ENCODE measurements around the gene GREB1L.

GREB1L gene

DNA sequence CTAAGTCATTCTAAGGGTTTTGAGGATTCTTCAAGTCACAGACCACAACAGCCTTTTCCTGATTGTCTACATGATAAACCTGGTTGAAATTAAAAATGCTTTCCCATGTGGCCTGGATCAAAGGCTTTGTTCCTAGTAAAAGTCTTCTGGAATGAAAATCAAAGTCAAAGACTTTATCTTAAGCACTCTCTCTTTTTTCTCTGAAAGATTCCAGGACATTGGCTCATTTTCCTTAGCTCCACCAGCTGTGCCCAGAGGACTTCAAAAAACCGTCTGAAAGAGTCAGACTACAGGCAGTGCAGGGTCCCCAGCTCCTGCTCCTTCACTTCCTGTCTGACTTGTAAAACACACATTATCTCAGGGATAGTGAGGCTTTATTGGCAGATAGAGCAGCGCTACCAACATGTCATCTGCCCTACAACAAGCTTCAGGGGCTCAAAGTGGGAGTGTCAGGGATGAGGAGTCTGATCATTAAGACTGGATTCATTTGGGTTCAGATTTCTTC, 210.3 kb downstream of the GREB1L start:
- DNase-seq: no peak

DNA sequence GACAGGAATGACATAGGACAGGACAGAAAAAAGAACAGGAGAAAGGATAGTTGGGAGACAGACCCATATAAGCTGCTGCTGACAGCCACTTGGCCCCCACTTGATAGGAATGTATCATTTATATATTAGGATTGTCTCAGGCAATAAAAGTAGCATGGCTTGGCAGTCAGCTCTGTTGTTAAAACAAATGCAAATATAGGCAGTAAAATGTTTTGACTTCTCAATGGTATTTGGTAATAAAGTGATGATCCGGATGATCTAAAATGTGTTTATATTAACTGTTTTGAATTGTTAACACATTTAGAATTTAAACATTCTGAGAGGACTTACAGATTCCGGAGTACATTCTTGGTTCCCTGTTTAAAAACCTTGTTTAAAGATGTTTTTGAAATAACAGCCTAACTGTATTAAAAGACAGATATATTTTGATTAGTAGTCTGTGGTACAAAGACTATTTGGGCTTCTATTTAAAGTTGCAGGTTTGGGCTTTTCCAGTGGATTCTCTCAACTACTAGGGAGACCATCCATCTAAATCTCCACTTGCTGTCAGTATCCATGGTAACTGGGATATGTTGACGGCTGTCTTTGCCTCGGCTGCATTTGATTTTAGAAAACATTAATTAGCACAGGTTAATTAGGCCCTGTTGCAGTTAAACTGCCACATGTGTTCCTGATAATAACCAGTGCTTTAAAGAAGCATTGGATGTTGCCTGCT, 210.9 kb downstream of the GREB1L start:
- DNase-seq: no peak

DNA sequence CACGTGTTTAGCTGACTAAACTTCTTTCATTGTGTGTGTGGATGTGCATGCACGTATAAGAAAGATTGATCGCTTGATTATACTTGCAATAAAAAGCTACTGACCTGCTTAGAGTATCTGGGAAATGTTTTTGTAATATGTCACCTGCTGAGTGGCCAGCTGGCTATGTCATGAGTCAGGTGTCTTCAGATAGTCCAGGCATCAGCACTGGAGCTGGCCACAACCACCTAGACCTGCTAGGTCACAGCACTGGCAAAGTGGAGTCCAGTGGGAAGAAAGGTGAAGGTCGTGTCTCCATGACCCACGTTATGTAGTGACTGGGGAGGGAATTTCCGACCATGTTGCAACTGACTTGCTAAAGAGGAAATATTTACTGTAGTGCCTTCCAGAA, 211.5 kb downstream of the GREB1L start:
- DNase-seq: no peak

- no peak for DNase-seq
Observed at GRCh38 chr18:21454725-21455124, 212.7 kb downstream of the GREB1L start.

- DNase-seq: no peak
Observed at GRCh38 chr18:21456428-21457178, 214.6 kb downstream of the GREB1L start.

DNA sequence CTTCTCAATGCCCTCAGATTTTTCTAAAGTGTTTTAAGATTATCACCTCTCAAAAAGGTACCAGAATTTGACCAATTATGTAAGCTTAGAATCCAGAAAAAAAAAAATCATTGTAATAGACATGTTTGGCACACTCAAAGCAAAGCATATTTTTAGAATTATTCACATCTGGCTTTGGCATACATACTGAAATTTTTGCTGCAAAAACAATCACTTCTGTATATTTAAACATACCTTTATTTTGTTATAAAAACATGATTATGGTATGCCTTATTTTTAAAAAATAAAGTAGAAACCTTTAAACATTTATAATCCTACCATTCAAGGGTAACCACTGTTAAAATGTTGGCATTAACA, 215.1 kb downstream of the GREB1L start:
- DNase-seq: no peak

- DNase-seq: no peak
Observed at GRCh38 chr18:21458310-21458709, 216.3 kb downstream of the GREB1L start.

DNA sequence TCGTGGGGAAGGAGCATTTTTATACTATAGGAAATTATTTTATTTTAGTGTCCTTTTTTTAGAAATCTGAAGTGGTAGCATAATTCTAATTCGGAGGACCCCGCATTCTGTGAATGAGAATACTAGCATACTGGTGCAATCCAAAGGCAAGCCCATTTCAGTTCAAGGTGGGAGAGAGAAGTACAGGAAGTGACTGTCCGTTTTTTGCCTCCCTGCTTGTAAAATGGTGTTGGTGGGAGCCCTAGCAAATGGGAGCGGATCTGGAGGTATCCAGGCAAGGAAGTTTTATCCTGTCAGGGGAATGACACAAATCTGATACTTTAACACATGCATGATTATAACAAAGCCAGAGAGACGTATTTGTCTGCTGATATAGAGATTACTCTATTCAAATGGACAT, 216.8 kb downstream of the GREB1L start:
- no peak for DNase-seq

DNA sequence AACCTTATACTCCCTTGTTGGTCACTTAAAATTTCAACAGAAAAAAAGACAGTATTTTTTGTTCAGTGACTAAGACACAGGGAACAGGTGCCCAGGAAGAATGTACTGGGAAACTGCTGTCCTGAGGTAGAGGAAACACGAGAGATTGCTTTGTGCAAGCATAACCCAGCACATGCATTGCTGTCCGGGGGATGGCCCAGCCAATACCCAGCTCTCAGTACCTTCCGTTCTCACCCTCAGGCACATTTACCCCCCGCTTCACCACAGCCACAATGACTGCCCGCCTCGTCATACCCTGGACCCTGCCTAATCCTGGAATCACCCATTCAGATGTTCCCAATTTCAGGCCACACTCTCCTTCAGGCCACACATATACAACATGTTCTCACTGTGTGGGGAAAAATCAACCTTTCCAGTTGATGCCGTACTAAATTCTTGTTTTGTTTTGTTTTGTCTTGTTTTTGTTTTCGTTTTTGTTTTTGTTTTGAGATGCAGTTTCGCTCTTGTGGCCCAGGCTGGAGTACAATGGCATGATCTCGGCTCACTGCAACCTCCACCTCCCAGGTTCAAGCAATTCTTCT, 217.8 kb downstream of the GREB1L start:
- DNase-seq: no peak

DNA sequence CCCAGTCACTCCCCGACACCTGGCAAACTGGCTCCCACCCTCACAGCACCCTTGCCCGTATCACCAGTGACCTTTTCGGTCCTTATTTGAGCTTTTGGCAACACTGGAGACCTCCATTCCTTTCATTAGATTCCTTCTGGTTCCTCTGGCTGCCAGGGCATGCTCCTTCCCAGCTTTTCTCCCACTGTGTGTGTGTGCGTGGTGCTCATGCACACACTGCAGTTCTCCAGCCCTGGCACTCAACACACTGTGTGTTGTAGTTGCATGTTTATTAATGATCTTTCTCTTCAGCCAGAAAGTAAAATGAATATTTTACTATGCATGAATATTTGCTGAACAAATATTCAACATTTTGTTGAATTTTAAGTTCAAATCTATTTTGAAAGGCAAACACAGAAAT, 219.4 kb downstream of the GREB1L start:
- no peak for DNase-seq

DNA sequence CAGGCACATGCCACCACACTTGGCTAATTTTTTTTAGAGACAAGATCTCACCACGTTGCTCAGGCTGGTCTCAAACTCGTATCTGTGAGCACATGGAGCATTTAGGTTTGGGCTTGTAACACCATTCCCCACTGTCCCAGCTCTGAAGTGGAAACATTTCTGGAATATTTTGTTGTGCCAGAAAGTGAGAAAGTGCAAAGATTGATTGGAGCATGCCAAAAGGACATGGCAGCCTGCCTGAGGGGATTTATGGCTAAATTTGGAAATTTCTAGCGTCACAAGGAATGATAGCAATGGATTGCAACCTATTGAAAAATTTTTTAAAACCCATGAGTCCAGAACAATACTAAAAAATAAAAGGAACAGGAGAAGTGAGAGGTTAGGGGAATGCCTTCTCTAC, 221.7 kb downstream of the GREB1L start:
- DNase-seq: no peak

DNA sequence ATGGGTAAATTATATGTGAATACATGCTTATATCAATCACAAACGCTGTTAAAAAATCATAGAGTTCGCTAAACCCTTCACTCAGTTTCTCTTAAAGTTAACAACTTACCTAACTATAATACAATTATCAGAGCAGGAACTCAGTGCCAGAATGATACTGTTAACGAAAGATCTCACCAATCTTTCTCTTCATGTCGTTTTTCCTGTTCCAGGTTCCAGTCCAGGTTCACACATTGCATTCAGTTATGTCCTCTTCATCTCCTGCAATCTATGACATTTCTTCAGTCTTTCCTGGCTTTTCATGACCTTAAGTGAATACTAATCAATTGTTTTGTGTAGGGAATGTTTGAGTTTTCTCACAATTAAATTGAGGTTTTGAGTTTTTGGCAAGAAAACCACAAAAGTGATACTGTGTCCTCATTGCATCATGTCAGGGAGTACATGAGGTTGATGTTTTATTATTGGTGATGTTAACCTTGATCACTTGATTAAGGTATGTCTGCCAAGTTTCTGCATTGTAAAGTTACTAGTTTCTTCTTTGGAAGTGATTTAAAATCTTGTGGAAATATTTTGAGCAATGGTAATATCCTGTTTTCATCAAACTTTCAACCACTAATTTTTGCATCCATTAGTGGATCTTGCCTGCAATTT, 226.6 kb downstream of the GREB1L start:
- DNase-seq: no peak

DNA sequence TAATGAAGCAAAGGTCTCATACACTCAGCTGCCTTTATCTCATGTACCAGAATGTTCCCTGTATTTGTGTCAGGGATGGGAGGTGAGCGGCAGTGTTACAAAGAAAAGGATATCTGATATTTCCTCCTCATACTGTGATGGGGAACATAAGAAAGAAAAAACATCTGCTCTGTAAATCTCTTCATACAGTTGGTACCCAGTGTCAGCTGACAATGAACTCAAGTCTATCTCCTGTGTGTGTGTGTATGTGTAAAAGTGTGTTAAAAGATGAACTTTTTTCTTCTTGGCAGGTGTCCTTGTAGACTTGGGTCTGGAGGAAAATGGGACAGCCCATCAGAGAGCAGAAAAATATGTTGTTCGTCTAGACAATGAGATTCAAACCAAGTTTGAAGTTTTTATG, 230.7 kb downstream of the GREB1L start:
- no peak for DNase-seq

DNA sequence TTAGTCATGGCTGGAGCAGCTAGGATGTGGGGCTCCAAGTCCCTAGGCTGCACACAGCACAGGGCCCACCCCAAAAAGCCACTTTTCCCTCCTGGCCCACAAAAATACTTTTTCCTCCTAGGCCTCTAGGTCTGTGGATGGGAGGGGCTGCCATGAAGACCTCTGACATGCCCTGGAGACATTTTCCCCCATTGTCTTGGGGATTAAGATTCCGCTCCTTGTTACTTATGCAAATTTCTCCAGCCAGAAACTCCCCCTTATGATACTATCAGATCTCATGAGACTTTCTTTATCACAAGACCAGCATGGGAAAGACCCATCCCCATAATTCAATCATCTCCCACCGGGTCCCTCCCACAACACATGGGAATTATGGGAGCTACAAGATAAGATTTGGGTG, 232.6 kb downstream of the GREB1L start:
- no peak for DNase-seq

- no peak for DNase-seq
Observed at GRCh38 chr18:21479721-21480120, 237.7 kb downstream of the GREB1L start.

GRCh38 chr18:21481739-21482138, 239.7 kb downstream of the GREB1L start:
- DNase-seq: no peak

DNA sequence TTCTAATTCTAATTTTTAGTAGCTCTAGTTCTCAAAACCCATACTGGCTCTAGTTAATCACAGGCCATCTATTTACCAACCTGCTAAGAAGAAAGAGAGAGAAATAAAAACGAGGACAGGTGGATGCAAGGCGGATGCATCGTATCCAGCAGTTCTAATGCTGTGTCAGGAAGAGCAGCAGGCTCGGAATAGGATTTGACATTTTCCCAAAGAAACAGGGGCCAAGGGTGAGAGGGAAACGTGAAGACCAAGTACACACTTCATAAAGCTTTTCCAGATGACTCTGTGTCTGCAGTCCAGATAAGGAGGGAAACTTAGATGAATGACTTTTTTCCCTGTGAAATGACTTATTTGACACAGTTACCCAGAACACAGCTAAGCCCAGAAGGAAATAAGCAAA, 241.0 kb downstream of the GREB1L start:
- no peak for DNase-seq

- DNase-seq: no peak
Observed at GRCh38 chr18:21484851-21485636, 243.0 kb downstream of the GREB1L start.

DNA sequence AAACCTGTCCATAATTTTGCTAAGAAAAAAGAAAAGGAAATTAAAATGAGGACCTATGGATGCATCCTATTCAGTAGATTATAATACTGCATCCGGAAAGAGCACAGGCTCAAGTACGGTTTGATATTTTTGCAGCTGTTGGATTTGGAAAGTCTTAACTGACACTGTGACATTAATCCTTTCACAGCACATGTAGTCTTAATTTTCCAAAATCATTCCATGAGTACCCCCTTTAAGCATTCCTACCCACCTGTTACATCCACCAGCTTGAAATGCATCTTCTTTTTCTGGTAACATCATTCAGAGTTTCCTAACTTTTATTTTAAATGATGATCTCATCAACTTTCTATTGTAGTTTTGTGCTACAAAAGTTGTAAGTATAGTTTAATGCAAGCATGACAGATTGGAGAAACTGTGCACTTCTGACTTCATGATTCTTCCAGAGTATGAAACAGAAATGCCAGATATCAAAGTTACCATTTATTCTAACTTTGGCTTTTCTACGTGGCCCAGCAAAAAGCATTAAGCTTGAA, 244.9 kb downstream of the GREB1L start:
- no peak for DNase-seq

GRCh38 chr18:21489119-21489750, 247.2 kb downstream of the GREB1L start:
- DNase-seq: no peak

DNA sequence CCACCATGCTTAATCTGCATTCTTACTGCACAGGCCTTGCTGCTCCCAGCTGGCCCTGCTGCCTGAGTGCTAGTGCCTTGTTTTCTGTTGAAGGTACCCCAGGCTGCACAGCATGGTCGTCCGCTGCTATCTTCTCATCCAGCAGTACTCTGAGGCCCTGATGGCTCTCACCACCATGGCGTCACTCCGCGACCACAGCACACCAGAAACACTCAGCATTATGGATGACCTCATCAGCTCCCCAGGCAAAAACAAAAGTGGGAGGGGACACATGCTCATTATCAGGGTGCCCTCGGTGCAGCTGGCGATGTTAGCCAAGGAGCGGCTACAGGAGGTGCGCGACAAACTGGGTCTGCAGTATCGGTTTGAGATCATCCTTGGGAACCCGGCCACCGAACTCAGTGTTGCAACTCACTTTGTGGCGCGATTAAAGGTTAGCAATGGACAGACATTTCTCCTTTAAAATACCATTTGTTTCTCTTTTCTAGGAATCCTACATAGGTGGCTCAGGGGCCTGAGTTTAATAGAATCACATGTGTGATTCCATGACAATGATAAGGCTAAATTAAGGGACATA, 248.0 kb downstream of the GREB1L start:
- DNase-seq: no peak

DNA sequence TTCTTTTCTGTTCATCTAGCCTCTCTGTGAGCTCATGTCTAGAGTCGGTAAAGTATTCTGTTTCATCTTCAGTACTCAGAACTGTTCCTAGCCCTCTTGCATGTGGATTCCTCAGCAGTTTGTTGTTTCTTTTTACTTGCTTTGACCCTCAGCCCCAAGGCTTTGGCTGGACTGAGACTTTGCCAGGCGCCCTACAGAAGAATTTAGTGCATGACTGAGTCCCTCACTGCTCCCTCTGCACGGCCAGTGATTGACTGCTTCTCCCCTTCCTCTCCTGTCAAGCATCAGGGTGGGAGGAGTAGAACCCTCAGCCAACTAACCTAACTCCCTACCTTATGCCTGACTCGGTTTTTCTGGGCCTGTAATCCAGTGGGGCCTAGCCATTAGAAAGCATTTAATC, 248.7 kb downstream of the GREB1L start:
- no peak for DNase-seq

Measured in KG1 (cell line).